Measurements from ENCODE around the gene PIR.

Gene PIR

DNA sequence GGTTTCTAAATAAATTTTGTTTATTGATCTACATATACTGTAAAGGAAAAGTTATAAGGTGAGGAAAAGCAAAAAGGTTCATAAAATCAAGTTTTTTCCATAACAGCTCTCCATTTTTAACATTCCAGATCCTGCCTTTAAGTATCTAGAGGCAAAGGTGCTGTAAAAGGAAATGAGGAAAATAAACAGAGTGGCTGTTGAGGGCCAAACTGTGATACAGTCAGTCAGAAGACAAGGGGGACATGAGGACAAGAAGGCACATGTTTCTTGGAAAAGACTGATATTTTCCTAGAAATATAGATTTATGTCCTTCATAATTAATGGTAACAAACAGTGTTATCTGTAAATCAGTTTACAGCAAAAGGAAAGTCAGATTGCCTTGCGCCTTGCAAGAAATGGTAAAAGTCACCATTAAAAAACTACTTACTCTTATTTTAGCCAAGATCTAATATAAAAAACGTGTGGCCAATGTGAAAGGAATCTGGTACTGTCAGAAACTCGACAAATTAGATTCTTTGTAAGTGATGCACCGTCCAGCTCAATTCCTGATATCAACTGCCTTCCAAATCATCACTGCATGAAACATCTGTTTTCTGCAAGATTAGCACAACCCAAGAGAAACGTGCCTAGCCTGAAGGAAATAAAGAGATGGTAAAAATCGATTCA is 75.0 kb downstream of the PIR start:
- no peak for ATAC-seq
- DNase-seq, result no peak

DNA sequence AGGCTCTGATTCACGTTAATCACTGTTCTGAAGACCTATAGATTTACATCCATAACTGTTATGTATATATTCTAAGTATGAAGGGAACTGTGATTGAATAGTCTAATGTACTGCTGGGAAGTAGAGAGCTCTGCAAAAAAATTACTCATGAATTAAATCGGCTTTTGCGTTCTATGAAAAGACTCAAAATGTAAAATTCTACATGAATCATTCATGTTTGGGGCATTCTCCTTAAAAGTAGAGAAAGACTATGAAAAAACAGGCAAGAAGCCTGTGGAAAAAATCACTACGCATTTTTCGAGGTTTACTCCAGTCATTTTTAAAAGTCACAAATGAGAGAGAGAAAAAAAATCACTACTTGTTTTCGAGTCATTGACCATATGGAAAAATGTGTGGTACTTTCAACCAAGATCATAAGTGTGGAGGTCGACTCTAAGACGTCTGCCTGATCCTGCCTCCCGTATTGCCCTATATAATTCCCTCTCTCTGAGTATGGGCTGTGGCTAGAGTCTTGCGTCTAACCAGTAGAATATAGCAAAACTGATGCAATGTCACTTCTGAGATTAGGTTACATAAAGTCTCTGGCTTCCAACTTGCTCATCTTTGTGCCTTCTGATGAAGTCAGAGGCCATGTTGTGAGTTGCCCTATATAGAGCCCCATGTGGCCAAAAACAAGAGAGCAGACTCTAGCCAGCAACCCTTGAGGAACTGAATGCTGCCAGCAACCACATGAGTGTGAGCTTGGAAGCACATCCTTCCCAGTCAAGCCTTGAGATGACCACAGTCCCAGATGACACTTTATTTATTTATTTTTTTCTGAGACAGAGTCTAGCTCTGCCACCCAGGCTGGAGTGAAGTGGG is 76.8 kb downstream of the PIR start:
- no peak for DNase-seq
- peak; percentile 71 for ATAC-seq

DNA sequence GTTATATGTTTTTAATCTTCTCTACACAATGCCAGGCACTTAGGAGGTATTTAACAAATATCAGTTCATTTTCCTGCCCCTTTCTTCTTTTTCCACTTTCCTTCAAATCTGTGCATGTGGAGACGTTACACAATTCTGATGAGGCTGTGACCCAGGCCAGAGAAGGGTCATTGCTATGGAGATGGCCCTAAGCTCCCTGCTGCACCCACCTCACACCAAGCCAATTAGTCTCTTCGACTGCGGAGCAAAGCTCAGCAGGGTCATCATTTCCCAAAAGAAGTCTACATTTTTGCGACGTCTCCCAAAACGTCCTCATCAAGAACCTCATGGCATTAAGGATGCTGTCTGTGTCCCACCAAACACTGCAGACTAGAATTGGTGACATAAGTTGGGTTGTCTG is 80.0 kb downstream of the PIR start:
- no peak for DNase-seq
- no peak for ATAC-seq

DNA sequence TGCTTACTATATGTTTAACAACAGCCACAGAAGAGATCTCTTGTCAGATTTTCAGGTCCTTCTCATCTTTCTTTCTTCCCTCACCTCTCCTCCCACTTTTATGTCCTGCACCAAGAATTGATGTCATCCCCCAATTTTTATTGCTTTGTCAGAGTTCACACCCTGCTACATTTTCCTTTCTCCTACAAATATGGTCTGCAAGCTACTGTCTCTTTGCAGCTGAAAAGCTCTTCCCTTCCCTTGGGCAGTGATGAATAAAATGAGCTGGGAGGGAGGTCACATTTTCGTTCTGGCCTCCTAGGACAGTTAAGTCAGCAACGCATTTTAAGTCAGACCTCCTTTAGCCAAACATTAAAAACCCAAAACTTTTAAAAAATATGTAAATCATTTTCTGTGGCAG is 82.2 kb downstream of the PIR start:
- DNase-seq, result no peak
- ATAC-seq, result no peak

DNA sequence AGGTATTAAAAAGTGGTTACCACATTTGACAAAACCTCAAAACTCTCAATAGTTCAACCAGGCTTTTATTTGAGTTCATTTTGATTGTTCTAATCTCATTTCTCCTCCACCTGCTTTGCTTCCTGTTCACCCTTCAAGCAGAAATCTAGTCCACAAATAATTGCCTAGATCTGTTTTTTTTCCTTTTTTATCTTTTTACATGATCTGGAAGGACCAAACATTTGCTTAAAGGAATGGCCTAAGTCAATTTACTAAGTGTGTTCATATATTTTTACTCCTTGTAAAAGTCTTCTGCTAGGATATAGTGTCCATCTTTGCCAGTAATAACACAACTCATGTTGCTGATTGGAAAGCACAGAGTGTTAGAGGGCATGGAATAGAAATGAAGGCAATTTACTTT is 82.7 kb downstream of the PIR start:
- ATAC-seq (no peak), DNase-seq (no peak)

DNA sequence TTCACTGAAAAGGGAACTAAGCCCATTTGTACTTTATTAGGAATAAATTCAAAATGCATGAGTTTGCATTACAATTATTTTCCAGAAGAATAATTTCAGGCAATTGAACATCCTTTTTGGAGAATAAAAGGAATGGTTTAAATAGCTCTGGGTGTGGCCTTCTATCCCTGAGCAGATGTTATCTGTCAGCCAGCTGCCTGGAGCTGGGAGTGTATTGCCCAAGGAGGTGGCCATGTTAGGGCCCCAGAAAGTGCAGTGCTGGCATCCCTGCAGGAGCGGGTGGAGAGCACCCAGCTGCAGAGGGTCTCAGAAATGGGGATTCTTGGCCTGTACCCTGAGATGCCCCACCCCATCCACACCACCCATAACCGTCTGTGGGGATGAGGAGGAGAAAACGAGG is 87.3 kb downstream of the PIR start:
- DNase-seq (no peak), ATAC-seq (no peak)

DNA sequence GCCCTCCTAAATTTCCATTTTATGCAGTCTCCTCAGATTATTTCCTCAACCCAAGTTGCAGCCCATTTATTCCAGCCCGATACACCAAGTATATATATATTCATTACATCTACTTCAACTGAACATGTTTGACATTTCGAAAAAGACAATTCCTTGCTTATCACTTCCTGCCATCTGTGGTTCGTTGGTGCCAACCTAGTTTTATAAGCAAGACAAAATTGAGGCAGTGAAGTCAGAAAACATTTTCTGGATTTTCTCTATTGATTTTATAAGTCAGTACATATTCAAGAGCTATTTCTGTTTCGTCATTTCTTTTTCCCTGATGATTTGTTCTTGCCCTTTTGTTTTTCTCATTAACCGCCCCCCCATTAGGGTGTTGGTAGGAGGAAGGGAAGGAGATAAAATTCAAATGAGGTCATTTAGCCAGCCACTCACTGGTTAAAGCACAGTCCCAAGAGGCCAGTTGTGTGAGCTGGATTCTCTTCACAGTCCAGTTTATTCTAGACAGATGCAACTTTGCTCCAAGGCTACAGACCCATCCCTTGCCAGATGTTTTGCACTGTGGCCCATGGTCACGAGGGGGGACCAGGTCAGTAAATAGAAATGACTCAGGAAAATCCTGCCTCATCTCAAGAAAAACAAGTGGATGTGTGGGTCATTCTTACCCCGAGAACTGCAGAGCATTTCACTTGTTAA is 88.6 kb downstream of the PIR start:
- no peak for DNase-seq
- ATAC-seq, result no peak

DNA sequence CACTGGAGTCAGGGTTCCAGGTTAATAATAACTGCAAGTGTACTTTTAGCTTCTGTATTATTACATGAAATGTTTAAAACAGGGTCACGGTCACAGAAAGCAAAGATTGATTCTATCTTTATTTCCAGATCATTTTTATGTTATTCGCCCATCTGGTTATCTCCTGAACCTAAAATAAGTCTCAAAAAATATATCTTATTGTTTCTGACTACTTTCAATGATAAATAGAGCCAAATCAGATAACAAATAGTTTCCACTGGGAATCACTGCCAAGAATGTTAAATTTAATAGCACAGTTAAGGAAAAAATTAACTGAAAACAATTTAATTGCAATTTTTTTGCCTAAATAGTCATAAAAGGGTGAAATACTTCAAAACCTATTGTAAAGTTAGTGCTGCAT is 91.8 kb downstream of the PIR start:
- no peak for ATAC-seq
- no peak for DNase-seq

DNA sequence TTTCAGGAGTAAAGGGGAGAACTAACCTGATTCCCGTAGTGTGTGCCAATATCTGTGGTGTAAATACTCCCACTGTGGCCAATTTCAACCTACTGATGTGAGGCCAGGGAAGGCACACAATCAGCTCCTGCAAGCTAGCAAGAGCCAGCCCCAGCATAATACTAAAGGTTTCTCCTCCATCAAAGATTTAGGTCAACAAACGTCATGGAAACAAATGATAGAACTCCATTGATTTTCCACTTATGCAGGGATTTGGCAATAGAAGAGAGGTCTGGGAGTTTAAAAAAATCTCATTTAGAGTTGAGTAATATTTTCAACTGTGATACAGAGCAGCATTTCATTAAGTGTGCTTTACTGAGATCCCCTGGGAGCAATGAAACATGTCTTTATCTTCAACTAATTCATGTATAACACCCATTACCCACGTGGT is 93.2 kb downstream of the PIR start:
- ATAC-seq (no peak), DNase-seq (no peak)

DNA sequence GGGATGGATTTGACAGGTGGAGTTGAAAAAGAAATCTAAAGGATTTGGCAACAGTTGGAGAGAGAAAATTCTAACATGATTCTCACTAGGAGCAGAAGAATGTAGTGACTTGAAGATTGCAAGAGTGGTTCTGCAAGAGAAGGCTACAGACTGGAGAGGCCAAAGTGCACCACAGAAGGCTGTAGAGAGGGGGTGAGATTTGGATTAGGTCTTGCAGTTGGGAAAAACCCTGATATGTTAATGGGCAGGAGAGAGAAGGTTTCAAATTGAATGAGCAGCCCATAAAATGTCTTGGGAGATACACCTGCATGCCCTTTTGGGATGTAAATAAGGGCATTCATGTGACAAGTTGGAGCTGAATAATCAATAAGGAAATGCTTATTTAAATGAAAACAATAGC is 94.3 kb downstream of the PIR start:
- DNase-seq, result no peak
- ATAC-seq, result no peak

DNA sequence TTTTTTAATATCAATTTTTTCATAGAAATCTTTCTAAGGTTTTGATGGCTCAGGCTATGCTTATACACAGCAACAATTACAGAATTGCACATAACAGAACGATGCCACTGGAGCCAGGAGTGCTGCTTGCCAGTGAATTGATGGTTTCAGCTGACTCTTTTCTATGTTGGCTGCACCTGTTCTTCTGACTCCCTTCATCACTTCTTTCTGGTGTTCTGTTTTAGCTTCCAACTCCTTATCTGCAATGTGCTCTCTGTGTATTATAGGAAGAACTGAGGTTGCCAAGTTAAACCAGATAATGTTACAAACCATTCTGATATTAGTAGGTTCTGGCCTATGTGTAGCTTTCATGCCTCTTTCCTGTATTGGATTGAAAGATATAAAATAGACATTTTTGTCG is 97.3 kb downstream of the PIR start:
- no peak for DNase-seq
- ATAC-seq, result no peak

DNA sequence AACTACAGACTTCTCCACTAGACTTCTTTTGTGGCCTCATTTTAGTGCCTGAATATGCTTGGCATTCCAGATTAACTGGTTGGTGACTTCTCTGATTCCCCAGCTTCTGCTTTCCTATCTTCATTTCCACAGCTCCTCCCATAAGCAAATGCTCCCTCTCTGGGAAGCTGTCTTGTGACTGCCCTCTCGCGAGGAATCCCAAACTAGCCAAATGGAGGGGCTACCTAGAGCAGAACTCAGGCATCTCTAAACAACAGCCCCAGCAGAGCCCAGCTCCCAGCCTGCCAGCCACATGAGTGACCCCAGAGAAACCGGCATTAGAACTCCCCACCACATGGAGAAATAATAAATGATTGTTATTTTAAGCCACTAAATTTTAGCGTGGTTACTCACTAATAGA is 101.3 kb downstream of the PIR start:
- DNase-seq, result no peak
- ATAC-seq, result no peak

DNA sequence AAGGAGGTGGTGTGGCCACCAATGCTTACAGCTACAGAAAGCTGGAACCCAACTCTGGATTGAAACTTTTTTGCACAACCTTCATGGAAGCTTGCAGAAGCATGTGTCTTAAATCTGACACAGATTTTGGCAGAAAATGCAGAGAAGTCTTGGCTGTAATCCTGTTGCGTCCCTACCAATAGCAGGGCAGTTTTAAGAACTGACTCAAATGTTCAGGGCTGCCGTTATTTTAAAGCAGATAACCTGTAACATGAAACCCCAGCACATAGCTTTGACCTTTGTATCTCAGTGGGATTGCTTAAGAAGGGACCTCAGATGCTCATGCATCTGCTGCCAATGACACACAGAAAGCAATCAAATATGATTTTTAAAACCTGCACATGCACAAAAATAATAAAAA is 108.8 kb downstream of the PIR start, which contains the start of gene VEGFD:
VEGFD (minus strand) TSS at position 110 of the 400 bp plus-strand sequence. CDS start 467 bp downstream, outside the sequence.
- no peak for ATAC-seq
- no peak for DNase-seq

DNA sequence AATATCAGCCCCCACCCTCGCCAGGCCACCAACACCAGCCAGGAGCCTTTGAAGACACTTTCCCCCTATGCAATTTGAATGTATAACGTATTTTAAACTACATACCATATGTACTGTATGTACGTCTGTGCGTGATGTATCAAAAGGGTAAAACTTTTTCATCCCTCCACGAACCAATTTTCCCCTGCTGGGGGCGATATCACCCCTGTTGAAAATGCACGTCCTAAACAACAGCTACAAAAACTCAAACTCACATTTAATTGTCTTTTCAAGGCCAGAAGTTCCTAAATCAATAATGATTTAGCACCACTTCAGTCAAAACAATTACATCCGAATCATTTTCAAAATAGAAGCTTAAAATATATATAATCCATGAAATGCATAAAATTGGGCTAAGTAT is 110.3 kb downstream of the PIR start:
- ATAC-seq, result no peak
- no peak for DNase-seq

DNA sequence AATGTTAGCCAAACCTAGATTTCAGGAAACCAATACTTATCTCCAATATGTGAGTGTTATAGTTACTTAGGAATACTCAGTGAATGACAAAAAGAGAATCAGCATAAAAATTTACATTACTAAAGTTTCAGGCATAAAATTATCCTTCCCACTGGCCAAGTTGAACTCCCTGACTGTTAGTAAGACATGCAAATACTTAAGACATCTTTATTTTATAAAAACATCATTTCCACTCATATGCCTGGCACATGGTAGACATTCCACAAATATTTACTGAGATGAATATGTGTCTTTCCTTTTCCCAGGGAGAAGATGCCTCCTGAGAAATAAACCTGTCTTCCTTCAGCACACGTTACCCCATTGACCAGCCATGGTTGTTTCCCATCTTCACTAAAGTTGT is 116.2 kb downstream of the PIR start:
- DNase-seq (no peak), ATAC-seq (no peak)

DNA sequence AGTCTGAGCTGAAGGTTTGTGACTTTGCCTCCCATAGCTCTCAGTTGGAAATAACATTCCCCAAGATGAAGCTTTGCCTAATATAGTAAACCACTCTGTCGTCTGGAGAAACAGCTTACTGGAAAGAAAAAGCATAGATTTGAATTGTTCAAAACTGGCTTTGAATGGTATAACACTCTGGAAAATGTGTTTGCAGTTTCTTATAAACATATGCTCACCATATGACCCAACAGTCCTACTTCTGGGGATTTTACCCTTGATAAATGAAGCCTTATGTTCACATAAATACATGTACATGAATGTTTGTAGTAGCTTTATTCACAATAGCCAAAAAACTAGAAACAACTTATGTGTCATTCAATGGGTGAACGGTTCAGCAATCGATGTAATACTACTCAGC is 119.2 kb downstream of the PIR start:
- ATAC-seq (no peak), DNase-seq (no peak)

DNA sequence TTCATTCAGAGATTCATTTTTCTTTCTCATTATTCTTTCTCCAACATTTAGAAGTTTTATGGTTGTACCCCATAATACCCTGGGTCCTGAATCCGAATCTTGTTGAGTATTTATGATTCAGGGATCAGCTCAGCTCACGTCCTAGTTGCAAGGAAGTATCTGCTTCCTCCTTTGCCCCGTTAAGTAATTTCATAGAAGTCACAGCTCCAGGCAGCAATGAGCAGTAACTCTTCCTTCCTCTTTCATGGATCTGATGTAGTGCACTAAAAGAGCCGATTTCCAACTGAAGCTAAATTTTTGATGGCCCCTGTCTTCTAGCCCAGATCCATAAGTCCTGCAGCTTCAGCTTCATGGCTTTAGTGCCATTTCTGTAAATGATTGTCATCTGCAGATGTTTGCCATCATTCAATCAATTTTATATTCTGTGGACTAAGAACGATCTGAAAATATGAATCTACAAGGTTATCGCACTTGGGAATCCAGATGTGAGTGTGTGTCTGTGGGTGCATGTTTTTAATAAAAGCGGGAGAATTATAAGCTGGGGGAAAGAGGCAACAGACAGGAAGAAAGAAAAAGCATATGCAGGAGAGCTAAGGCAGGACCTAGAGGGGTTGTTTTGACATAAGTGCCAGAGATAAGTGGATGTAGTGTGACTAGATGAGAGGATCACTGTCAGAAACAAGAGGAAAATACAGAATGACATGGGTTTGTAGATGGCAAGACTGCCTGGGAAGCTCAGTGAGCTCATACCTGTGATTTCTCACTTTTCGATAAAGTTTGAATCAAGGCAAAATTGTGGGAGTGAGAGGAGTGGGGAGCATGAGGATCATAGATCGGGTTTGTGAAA is 126.4 kb downstream of the PIR start:
- DNase-seq, result no peak
- no peak for ATAC-seq

DNA sequence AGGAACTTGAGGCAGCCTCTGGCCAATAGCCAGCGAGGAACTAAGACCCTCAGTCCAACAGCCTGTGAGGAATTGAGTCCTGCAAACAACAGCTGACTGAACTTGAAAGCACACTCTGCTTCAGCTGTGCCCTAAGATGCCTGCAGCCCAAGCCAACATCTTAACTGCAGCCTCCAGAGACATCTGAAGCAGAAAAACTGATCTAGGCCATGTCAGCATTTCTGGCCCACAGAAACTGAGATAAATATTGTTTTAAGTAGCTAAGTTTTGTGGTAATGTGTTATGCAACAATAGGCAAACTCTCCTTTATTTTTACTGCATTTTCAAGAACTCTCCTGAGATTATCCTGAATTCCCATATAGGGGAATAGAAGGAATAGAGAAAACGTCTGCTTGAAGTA is 133.4 kb downstream of the PIR start:
- no peak for DNase-seq

DNA sequence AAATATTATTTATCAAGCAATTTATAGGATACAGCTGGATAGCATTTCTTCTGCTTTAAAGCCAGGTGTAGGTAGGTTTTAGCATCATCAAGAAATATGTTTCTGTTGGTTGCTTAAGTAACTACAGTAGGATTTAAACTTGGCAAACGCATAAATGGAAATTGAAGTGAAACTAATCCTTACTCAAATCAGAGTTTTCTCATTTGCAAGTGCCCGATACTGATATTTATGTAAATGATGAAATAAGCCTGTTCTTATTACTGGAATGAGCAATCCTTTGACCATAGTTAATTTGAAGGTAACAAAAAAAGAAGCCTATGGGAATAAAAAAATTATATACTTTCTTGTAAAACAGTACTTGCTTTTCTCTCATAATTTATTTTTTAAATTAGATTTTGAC is 134.6 kb downstream of the PIR start:
- no peak for ATAC-seq
- no peak for DNase-seq

More for the DNA sequence above, 133.4 kb downstream of the PIR start:
- ATAC-seq, result no peak

DNA sequence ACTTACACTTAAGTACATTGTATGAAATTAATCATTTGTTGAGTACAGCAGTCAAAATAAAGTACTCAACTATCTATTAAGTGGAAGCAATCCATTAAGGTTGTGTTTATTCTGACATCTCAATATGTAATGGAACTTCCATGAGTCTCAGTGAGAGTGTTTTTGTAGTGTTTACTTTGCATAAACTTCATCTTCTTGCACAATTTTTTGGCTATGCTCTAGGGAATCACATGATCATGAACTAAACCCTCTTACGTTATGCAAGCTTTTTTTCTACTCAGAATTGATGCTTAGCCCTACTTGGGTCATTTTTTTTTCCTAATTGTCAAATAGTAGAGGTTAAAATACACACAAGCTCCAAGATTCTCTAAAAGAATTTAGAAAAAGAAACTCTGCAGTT is 136.7 kb downstream of the PIR start:
- ATAC-seq, result no peak
- DNase-seq, result no peak

DNA sequence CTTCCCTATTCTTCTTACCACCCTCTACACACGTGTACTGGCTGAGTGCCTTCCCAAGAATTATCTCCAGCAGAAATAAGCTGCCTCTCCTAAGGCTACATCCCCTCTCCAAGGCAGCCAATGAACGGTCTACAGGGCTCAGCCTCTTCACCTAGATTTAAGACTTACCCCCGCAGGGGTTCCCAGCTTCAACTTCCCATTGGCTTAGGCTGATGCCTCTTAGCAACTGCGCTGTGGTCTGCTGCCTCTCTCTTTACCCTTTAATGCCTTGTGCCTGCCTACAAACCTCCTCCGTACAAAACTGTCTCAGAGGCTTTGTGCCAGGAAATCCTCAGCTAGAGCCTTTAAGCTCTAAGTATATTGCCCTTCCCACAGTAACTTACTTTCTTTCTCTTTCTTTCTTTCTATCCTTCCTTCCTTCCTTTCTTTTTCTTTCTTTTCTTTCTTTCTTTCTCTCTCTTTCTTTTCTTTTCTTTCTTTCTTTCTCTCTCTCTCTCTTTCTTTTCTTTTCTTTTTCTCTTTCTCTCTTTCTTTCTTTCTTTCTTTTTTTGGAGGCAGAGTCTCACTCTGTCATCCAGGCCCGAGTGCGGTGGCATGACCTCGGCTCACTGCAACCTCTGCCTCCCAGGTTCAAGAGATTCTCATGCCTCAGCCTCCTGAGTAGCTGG is 142.7 kb downstream of the PIR start:
- DNase-seq (no peak), ATAC-seq (no peak)

DNA sequence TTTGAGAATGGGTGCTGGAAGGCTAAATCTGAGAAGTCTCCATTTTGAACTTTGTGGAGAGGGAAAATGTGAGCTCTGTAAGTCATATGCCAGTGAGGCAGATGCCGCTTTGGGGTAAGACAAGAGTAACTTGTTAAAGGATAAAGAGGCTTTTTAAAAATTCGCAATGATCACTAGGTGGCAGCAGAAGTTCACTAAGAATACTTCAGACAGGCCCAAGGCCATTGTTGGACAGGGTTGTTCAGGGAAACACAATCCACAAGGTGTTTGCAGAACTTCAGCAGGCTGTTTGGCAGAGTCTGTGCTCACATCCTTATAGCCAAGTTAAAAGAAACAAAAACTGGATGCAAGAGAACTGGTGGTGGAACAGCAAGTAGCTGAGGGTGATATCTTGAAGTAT is 144.1 kb downstream of the PIR start:
- no peak for ATAC-seq
- DNase-seq, result peak; percentile 5
